HCT116 (cell line): ENCODE measurements around the gene WSCD2. TPM values are rescaled to one million over a fixed set of nuclear protein-coding genes. Genes with fewer than 3 reads are reported as not detected.

Source experiments
- ATAC-seq: fragments of 200-7000 bp; cut with Tn5 transposase; 2 replicates; pipeline ENCODE4 v1.9.1; 2020; ENCODE audit warnings: mild to moderate bottlenecking, moderate library complexity
- BruUV-seq: library from RNA; stranded (reverse); fragments of 400-500 nt; replicated peaks from 2 replicates; lab custom pipeline; 2021; lab: Mats Ljungman, UMichigan
- CTCF ChIA-PET: fragments of 300-600 bp; sonication (Branson Sonifier 250); formaldehyde crosslinking; loops from one replicate; lab custom pipeline; 2021; ENCODE audit warnings: antibody characterized with exemption; lab: Charles Lee
- POLR2A ChIA-PET: fragments of 300-600, 350-600 bp; sonication (Branson Sonifier 250); formaldehyde crosslinking; loops from one replicate; lab custom pipeline; 2021; ENCODE audit warnings: antibody characterized with exemption; lab: Charles Lee
- RAD21 ChIA-PET, 2 experiments: fragments of 300-600 bp; sonication (Branson Sonifier 250); formaldehyde crosslinking; loops; one replicate each; lab custom pipeline; 2023; ENCODE audit warnings: low total read pairs in 2 of 2; ENCODE audit not compliant: uncharacterized antibody in 2 of 2, unreplicated experiment in 2 of 2, low non-redundant PET in 1 of 2; lab: Charles Lee
- DNase-seq: peaks from one replicate; pipeline ENCODE4 v3.0.0-alpha.2; 2010; ENCODE audit warnings: low read depth, low spot score
- H2AFZ ChIP-seq: fragments of 200-600 bp; shearing (Covaris generic), sonication (generic); 2 replicates; pipeline ENCODE4 v1.6.1; 2017; ENCODE audit warnings: low read depth, mixed run types, mixed read lengths, antibody characterized with exemption, low read length; ENCODE audit not compliant: poor library complexity, severe bottlenecking
- H3K27ac ChIP-seq: 2 replicates; pipeline ENCODE4 v1.5.1; 2012; ENCODE audit warnings: low read depth, low read length
- H3K27me3 ChIP-seq: fragments of 200-600 bp; sonication (generic); 2 replicates; pipeline ENCODE4 v1.6.1; 2016; ENCODE audit warnings: mixed run types, low read length, mixed read lengths; ENCODE audit not compliant: insufficient read depth
- H3K36me3 ChIP-seq, 2 experiments: fragments of 200-500 bp in 1 of 2; fragments of 200-600 bp in 1 of 2; sonication (Bioruptor generic) in 1 of 2; sonication (generic) in 1 of 2; 2 replicates each; pipeline versions ENCODE4 v1.5.1 to v1.6.1; 2014 to 2016; ENCODE audit warnings: low read length in 2 of 2, inconsistent platforms in 1 of 2, mixed read lengths in 1 of 2, mixed run types in 1 of 2; ENCODE audit not compliant: insufficient read depth in 2 of 2, control insufficient read depth in 1 of 2
- H3K4me1 ChIP-seq, 2 experiments: fragments of 200-600 bp in 1 of 2; sonication (generic) in 1 of 2; 2 replicates each; pipeline versions ENCODE4 v1.5.1 to v1.6.1; 2012 to 2017; ENCODE audit warnings: low read length in 2 of 2, inconsistent platforms in 1 of 2, mild to moderate bottlenecking in 1 of 2, mixed read lengths in 1 of 2, mixed run types in 1 of 2, moderate library complexity in 1 of 2; ENCODE audit not compliant: insufficient read depth in 2 of 2, control insufficient read depth in 1 of 2
- H3K4me2 ChIP-seq: fragments of 200-600 bp; sonication (generic); 2 replicates; pipeline ENCODE4 v1.6.1; 2017; ENCODE audit warnings: mixed run types, low read length, mixed read lengths
- H3K4me3 ChIP-seq, 2 experiments: fragments of 200-600 bp in 1 of 2; sonication (generic) in 1 of 2; replicated peaks in 1 of 2; 2 replicates each; pipeline ENCODE4 v1.5.1; 2011 to 2016; ENCODE audit warnings: low read length in 2 of 2, control low read depth in 1 of 2, low read depth in 1 of 2, mild to moderate bottlenecking in 1 of 2, mixed read lengths in 1 of 2, mixed run types in 1 of 2
- H3K79me2 ChIP-seq: fragments of 200-600 bp; sonication (generic); 2 replicates; pipeline ENCODE4 v1.6.1; 2017; ENCODE audit warnings: mild to moderate bottlenecking, mixed run types, low read length, moderate library complexity, mixed read lengths; ENCODE audit not compliant: insufficient read depth
- H3K9ac ChIP-seq: fragments of 200-600 bp; sonication (generic); 2 replicates; pipeline ENCODE4 v1.6.1; 2016; ENCODE audit warnings: low read length, mixed read lengths
- H3K9me2 ChIP-seq: fragments of 200-600 bp; sonication (generic), shearing (Covaris generic); 2 replicates; pipeline ENCODE4 v1.6.1; 2017; ENCODE audit warnings: mixed run types, mild to moderate bottlenecking, moderate library complexity; ENCODE audit not compliant: insufficient read depth
- H3K9me3 ChIP-seq, 2 experiments: fragments of 200-500 bp in 1 of 2; fragments of 200-600 bp in 1 of 2; sonication (Bioruptor generic) in 1 of 2; sonication (generic) in 1 of 2; 2 replicates each; pipeline ENCODE4 v1.6.1; 2014 to 2017; ENCODE audit warnings: low read length in 2 of 2, mixed read lengths in 2 of 2, inconsistent platforms in 1 of 2, low read depth in 1 of 2, mild to moderate bottlenecking in 1 of 2, mixed run types in 1 of 2, moderate library complexity in 1 of 2; ENCODE audit not compliant: control insufficient read depth in 1 of 2, insufficient read depth in 1 of 2
- H4K20me1 ChIP-seq: fragments of 200-600 bp; sonication (generic), shearing (Covaris generic); 2 replicates; pipeline ENCODE4 v1.6.1; 2017; ENCODE audit warnings: mixed run types, mild to moderate bottlenecking, moderate library complexity; ENCODE audit not compliant: insufficient read depth
- CBX3 ChIP-seq: IDR thresholded peaks from 2 replicates; pipeline ENCODE4 v1.6.1; 2012; ENCODE audit warnings: low read depth
- EGR1 ChIP-seq: IDR thresholded peaks from 2 replicates; pipeline ENCODE4 v1.6.1; 2012; ENCODE audit warnings: low read depth
- EZH2phosphoT487 ChIP-seq: fragments of 200-600 bp; IDR thresholded peaks from 2 replicates; pipeline ENCODE4 v1.6.1; 2018; ENCODE audit warnings: antibody characterized with exemption, borderline replicate concordance
- FOSL1 ChIP-seq: IDR thresholded peaks from 2 replicates; pipeline ENCODE4 v1.6.1; 2012; ENCODE audit warnings: low read depth
- JUND ChIP-seq: IDR thresholded peaks from 2 replicates; pipeline ENCODE4 v1.6.1; 2012
- POLR2A ChIP-seq: IDR thresholded peaks from 2 replicates; pipeline ENCODE4 v1.7.0; 2011; ENCODE audit warnings: borderline replicate concordance; ENCODE audit not compliant: insufficient read depth, insufficient read length; ENCODE audit errors: extremely low read depth
- POLR2AphosphoS5 ChIP-seq: IDR thresholded peaks from 2 replicates; pipeline ENCODE4 v1.6.1; 2011; ENCODE audit warnings: mild to moderate bottlenecking, low read depth, low read length, moderate library complexity
- SIN3A ChIP-seq: IDR thresholded peaks from 2 replicates; pipeline ENCODE4 v1.6.1; 2012; ENCODE audit warnings: low read depth
- SRF ChIP-seq: IDR thresholded peaks from 2 replicates; pipeline ENCODE4 v1.6.1; 2012; ENCODE audit warnings: low read depth
- TCF7L2 ChIP-seq: IDR thresholded peaks from 2 replicates; pipeline ENCODE4 v1.7.0; 2011; ENCODE audit warnings: borderline replicate concordance, inconsistent platforms; ENCODE audit not compliant: insufficient read depth, insufficient read length; ENCODE audit errors: extremely low read depth
- ZNF274 ChIP-seq: fragments of 200-500 bp; sonication (Bioruptor generic); IDR thresholded peaks from 2 replicates; pipeline ENCODE4 v1.6.1; 2014; ENCODE audit warnings: mild to moderate bottlenecking, low read depth, low read length, inconsistent platforms
- intact Hi-C: fragments of 100-400 bp; cut with micrococcal nuclease; formaldehyde crosslinking; loops from 2 replicates; pipeline ENCODE4 v1.10.0; 2022
- total RNA-seq: library from RNA; stranded (reverse); gene quantifications from one replicate; pipeline ENCODE4 v1.2.1, GENCODE V29; 2021; ENCODE audit not compliant: unreplicated experiment
- TF ChIP-seq, protein P1 (sequence below): IDR thresholded peaks from 2 replicates; pipeline ENCODE4 v1.6.1; 2012
- TF ChIP-seq, protein P2 (sequence below): IDR thresholded peaks from 2 replicates; pipeline ENCODE4 v1.6.1; 2012

Gene WSCD2
- total RNA-seq, 1 experiment from 2014 or later: 0.05 TPM

DNA sequence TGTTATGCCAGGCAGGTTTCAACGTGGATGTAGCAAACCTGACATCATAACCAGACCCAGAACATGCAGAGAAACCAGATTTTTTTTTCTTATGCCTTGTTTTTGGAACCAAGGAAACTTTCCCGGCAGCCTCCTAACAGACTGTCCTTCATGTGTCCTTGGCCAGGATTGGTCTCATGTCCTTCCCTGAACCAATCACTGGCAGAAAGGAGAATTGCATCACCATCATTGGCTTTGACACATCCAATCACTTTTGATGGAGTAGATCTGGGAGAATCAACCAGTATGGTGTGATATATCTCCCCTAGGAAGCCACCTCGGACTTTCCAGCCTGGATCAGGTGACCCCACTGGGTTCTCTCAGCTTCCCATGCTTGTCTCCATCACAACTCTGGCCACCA, 25.6 kb upstream of the WSCD2 start:
- CTCF ChIA-PET: no interaction called here
- H3K36me3 ChIP-seq: no peaks in the 10 kb centered on the region
- BruUV-seq: no TSS peak
- H3K9me3 ChIP-seq: no peaks in the 10 kb centered on the region
- H3K9ac ChIP-seq: no peak overlapping the region
- H2AFZ ChIP-seq: no peak overlapping the region
- H4K20me1 ChIP-seq: no peaks in the 10 kb centered on the region
- H3K79me2 ChIP-seq: no peaks in the 10 kb centered on the region
- DNase-seq: no peak
- POLR2A ChIA-PET: no interaction called here
- no peak overlapping the region for H3K4me3 ChIP-seq
- RAD21 ChIA-PET: no interaction called here
- intact Hi-C loops: no loop called here
- no peaks in the 10 kb centered on the region for H3K4me1 ChIP-seq
- H3K4me2 ChIP-seq: no peak overlapping the region
- no peak for ATAC-seq
- H3K27ac ChIP-seq: no peak overlapping the region
- TF ChIP-seq EGR1: no peak
- no peak for TF ChIP-seq EZH2phosphoT487
- no peak for TF ChIP-seq JUND
- no peak for TF ChIP-seq CBX3
- no peak for TF ChIP-seq SRF
- TF ChIP-seq, protein P1, sequence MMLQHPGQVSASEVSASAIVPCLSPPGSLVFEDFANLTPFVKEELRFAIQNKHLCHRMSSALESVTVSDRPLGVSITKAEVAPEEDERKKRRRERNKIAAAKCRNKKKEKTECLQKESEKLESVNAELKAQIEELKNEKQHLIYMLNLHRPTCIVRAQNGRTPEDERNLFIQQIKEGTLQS: no peak
- no peak for TF ChIP-seq ZNF274
- TF ChIP-seq, protein P2, sequence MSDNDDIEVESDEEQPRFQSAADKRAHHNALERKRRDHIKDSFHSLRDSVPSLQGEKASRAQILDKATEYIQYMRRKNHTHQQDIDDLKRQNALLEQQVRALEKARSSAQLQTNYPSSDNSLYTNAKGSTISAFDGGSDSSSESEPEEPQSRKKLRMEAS: no peak
- no peak for TF ChIP-seq POLR2A
- no peak for TF ChIP-seq SIN3A
- TF ChIP-seq POLR2AphosphoS5: no peak
- no peaks in the 10 kb centered on the region for H3K9me2 ChIP-seq
- 0 out of 2 replicates have a peak, but pooled peaks cover 14% of the 10 kb centered on the region for H3K27me3 ChIP-seq

DNA sequence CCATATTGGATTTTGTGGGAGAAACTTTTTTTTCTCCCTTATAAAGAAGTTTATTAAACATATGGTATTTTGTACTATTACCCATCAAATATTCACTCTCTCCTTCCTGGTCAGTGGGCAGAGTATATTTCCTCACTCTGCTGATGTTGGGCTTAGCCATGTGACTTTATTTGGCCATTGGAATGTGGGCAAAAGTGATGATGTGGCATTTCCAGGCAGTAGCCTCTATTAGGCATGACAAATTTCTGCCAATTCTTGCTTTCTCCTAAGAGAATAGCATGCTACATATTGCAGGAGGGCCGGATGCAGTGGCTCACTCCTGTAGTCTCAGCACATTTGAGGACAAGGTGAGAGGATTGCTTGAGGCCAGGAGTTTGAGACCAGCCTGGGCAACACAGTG, 24.4 kb upstream of the WSCD2 start:
- Histone ChIP-seq H3K4me3 (no peak overlapping the region), H3K27ac (no peak overlapping the region), H2AFZ (no peak overlapping the region), H4K20me1 (no peaks in the 10 kb centered on the region), H3K27me3 (0 out of 2 replicates have a peak, but pooled peaks cover 14% of the 10 kb centered on the region), H3K79me2 (no peaks in the 10 kb centered on the region), H3K9me2 (no peaks in the 10 kb centered on the region), H3K9me3 (no peaks in the 10 kb centered on the region), H3K36me3 (no peaks in the 10 kb centered on the region), H3K9ac (no peak overlapping the region), H3K4me1 (no peaks in the 10 kb centered on the region), H3K4me2 (no peak overlapping the region)
- no peak for DNase-seq
- RAD21 ChIA-PET: no interaction called here
- no peak for ATAC-seq
- CTCF ChIA-PET: no interaction called here
- TF ChIP-seq FOSL1 (no peak), CBX3 (no peak), TCF7L2 (no peak), POLR2AphosphoS5 (no peak)
- BruUV-seq: no TSS peak
- POLR2A ChIA-PET: no interaction called here
- intact Hi-C loops: no loop called here
